Esophagus squamous epithelium (tissue), 5 donors: ENCODE measurements around the gene ACTL10. TPM values are rescaled to one million over a fixed set of nuclear protein-coding genes. Genes with fewer than 3 reads are reported as not detected.

Experiments
- DNase-seq: peaks from one replicate; lab custom pipeline; 2025; lab: John Stamatoyannopoulos, UW
- H3K27ac ChIP-seq, 4 donors: fragments of 200-600 bp; sonication (generic); one replicate each; pipeline ENCODE4 v1.5.1; 2016 to 2019; ENCODE audit warnings: mild to moderate bottlenecking in 1 of 4
- H3K27me3 ChIP-seq, 4 donors: fragments of 200-600 bp; sonication (generic); 1 replicate in 3 of 4; 2 replicates in 1 of 4; pipeline versions ENCODE4 v1.5.1 to v1.6.0; 2017 to 2021; ENCODE audit warnings: antibody characterized with exemption in 1 of 4
- H3K36me3 ChIP-seq, 3 donors: fragments of 200-600 bp; sonication (generic); one replicate each; pipeline ENCODE4 v1.5.1; 2016 to 2019
- H3K4me1 ChIP-seq, 3 donors: fragments of 200-600 bp; sonication (generic); one replicate each; pipeline ENCODE4 v1.5.1; 2017 to 2019
- H3K4me3 ChIP-seq, 4 donors: fragments of 200-600 bp; sonication (generic); 1 replicate in 3 of 4; 2 replicates in 1 of 4; pipeline ENCODE4 v1.5.1; 2016 to 2019; ENCODE audit warnings: mild to moderate bottlenecking in 2 of 4, moderate library complexity in 1 of 4
- H3K9me3 ChIP-seq, 3 donors: fragments of 200-600 bp; sonication (generic); one replicate each; pipeline ENCODE4 v1.5.1; 2016 to 2019
- CTCF ChIP-seq, 6 experiments: fragments of 450-650 bp in 4 of 6; fragments of 200-600 bp in 2 of 6; sonication (generic) in 2 of 6; IDR thresholded peaks; one replicate each; pipeline ENCODE4 v1.5.1; 2016 to 2019; ENCODE audit warnings: antibody characterized with exemption in 6 of 6, mild to moderate bottlenecking in 4 of 6, moderate library complexity in 4 of 6
- POLR2A ChIP-seq, 4 donors: fragments of 450-650 bp; IDR thresholded peaks; one replicate each; pipeline ENCODE4 v1.6.1; 2017; ENCODE audit warnings: antibody characterized with exemption in 4 of 4, mild to moderate bottlenecking in 4 of 4, moderate library complexity in 3 of 4
- WGBS, 2 donors: methylation state at CpG; one replicate each; pipeline ENCODE4 v1.1.5; 2018; 5-methylcytosine and 5-hydroxymethylcytosine counted together
- intact Hi-C: fragments of 100-400 bp; cut with DNase I; formaldehyde crosslinking; loops from one replicate; pipeline ENCODE4 v1.15.0; 2022
- total RNA-seq, 4 donors: library from RNA; depleted of rRNA; stranded (reverse); fragments of >200 nt; gene quantifications; one replicate each; pipeline ENCODE4 v1.1.0, GENCODE V29; 2016
- donor health status: DM: yes; HTN: yes; CAD: no.

Gene ACTL10
- total RNA-seq, 4 donors from 2014 or later: 1.8 to 4.4 (median 3.5) TPM

GRCh38 chr20:33648396-33649004 lies 18.2 kb upstream of the ACTL10 start:
- peaks cover 24 to 76% (median 50%) of the 10 kb centered on the region in 3 donors for H3K4me1 ChIP-seq
- 52 to 67% methylated on average over 7 to 14 of the region's 14 CpGs for WGBS, 2 donors
- intact Hi-C loops: no loop called here
- no peak for TF ChIP-seq POLR2A (IDR thresholded peaks at IDR 0.05)
- TF ChIP-seq CTCF (IDR thresholded peaks at IDR 0.05): no peak
- no peak overlapping the region for H3K4me3 ChIP-seq
- peaks cover 0 to 30% (median 16%) of the 10 kb centered on the region in 3 donors for H3K36me3 ChIP-seq
- DNase-seq: no peak
- no peaks in the 10 kb centered on the region for H3K27me3 ChIP-seq
- H3K27ac ChIP-seq: peak overlapping the region; percentile 70 to 89 (median 80)
- H3K9me3 ChIP-seq: no peaks in the 10 kb centered on the region

- Histone ChIP-seq H3K36me3 (peaks cover 0 to 22% (median 12%) of the 10 kb centered on the region in 3 donors), H3K9me3 (no peaks in the 10 kb centered on the region), H3K4me3 (no peak overlapping the region), H3K27me3 (no peaks in the 10 kb centered on the region), H3K27ac (peak overlapping the region; percentile 55 to 89 (median 80)), H3K4me1 (peaks cover 27 to 83% (median 57%) of the 10 kb centered on the region in 3 donors)
- intact Hi-C loops: no loop called here
- no peak for TF ChIP-seq POLR2A (IDR thresholded peaks at IDR 0.05)
- TF ChIP-seq CTCF (IDR thresholded peaks at IDR 0.05): no peak
- DNase-seq: no peak
- WGBS, 2 donors: 46 to 52% methylated on average over 13 to 16 of the region's 19 CpGs
Observed at GRCh38 chr20:33649201-33649681, 17.5 kb upstream of the ACTL10 start.

- intact Hi-C loops: loop anchor here (5.0 kb wide), 1 partner anchor 193 kb away; no protein-coding TSS in a partner anchor
- no peak for DNase-seq
- WGBS, 2 donors: 86% methylated on average over 4 to 8 of the region's 11 CpGs
- Histone ChIP-seq H3K27me3 (no peaks in the 10 kb centered on the region), H3K4me3 (no peak overlapping the region), H3K9me3 (no peaks in the 10 kb centered on the region), H3K4me1 (peaks cover 34 to 93% (median 57%) of the 10 kb centered on the region in 3 donors), H3K36me3 (peaks cover 0 to 12% (median 3%) of the 10 kb centered on the region in 3 donors), H3K27ac (peak overlapping the region; percentile 1 to 84 (median 76))
- no peak for TF ChIP-seq CTCF (IDR thresholded peaks at IDR 0.05)
- no peak for TF ChIP-seq POLR2A (IDR thresholded peaks at IDR 0.05)
Observed at GRCh38 chr20:33650111-33650752, 16.5 kb upstream of the ACTL10 start.

- intact Hi-C loops: loop anchor here (5.0 kb wide), 1 partner anchor 194 kb away; no protein-coding TSS in a partner anchor
- peaks cover 0 to 5% (median 0%) of the 10 kb centered on the region in 3 donors for H3K36me3 ChIP-seq
- no peak for DNase-seq
- TF ChIP-seq POLR2A (IDR thresholded peaks at IDR 0.05) (no peak), CTCF (IDR thresholded peaks at IDR 0.05) (no peak)
- H3K27me3 ChIP-seq: no peaks in the 10 kb centered on the region
- peaks cover 34 to 100% (median 57%) of the 10 kb centered on the region in 3 donors for H3K4me1 ChIP-seq
- peak overlapping the region; percentile 26 to 84 (median 76) for H3K27ac ChIP-seq
- H3K4me3 ChIP-seq: no peak overlapping the region
- WGBS, 2 donors: 44 to 60% methylated on average over 7 to 8 of the region's 10 CpGs
- no peaks in the 10 kb centered on the region for H3K9me3 ChIP-seq
Observed at GRCh38 chr20:33650753-33651561, 15.8 kb upstream of the ACTL10 start.
